CD4-positive, CD25-positive, alpha-beta regulatory T cell (primary cell): ENCODE results near the gene TRPC6. TPM values are rescaled to one million over a fixed set of nuclear protein-coding genes. Genes with fewer than 3 reads are reported as not detected.

Experiments used
- ATAC-seq, 2 donors: fragments of 150-1000 bp; cut with Tn5 transposase; one replicate each; pipeline ENCODE4 v1.10.0; 2021; ENCODE audit warnings: low read depth in 2 of 2, moderate number of reproducible peaks in 2 of 2, moderate library complexity in 1 of 2
- DNase-seq, 3 donors: peaks; one replicate each; pipeline versions ENCODE4 v3.0.0 to v3.0.0-alpha.2; 2012 to 2022; ENCODE audit warnings: mixed read lengths in 1 of 3
- H3K27ac ChIP-seq: one replicate; pipeline ENCODE4 v1.7.0; 2013; ENCODE audit warnings: mild to moderate bottlenecking, low read length; ENCODE audit not compliant: insufficient read depth, poor library complexity, severe bottlenecking
- H3K27me3 ChIP-seq: one replicate; pipeline ENCODE4 v1.7.0; 2013; ENCODE audit warnings: low read length; ENCODE audit not compliant: control insufficient read depth, insufficient read depth
- H3K36me3 ChIP-seq: one replicate; pipeline ENCODE4 v1.7.0; 2013; ENCODE audit warnings: mild to moderate bottlenecking, low read length, moderate library complexity; ENCODE audit not compliant: control insufficient read depth, insufficient read depth
- H3K4me1 ChIP-seq: 2 replicates; pipeline ENCODE4 v1.7.0; 2013; ENCODE audit warnings: mild to moderate bottlenecking, low read length; ENCODE audit not compliant: insufficient read depth, control insufficient read depth, poor library complexity, severe bottlenecking
- H3K4me3 ChIP-seq: one replicate; pipeline ENCODE4 v1.7.0; 2013; ENCODE audit warnings: low read depth, mild to moderate bottlenecking, low read length, moderate library complexity
- H3K9me3 ChIP-seq, 2 experiments: 1 replicate in 1 of 2; 2 replicates in 1 of 2; pipeline ENCODE4 v1.7.0; 2013; ENCODE audit warnings: low read length in 2 of 2, mild to moderate bottlenecking in 1 of 2, moderate library complexity in 1 of 2; ENCODE audit not compliant: control insufficient read depth in 2 of 2
- H3K27ac Mint-ChIP-seq, 3 donors: one replicate each; pipeline ENCODE4 v1.8.0; 2020 to 2022; ENCODE audit warnings: mild to moderate bottlenecking in 3 of 3, mixed read lengths in 3 of 3, moderate library complexity in 2 of 3
- H3K27me3 Mint-ChIP-seq: one replicate; pipeline ENCODE4 v1.8.0; 2022; ENCODE audit warnings: mild to moderate bottlenecking, mixed read lengths
- H3K36me3 Mint-ChIP-seq: one replicate; pipeline ENCODE4 v1.8.0; 2020; ENCODE audit warnings: mixed read lengths
- H3K4me1 Mint-ChIP-seq, 4 donors: one replicate each; pipeline ENCODE4 v1.8.0; 2020 to 2022; ENCODE audit warnings: mixed read lengths in 4 of 4, mild to moderate bottlenecking in 1 of 4
- H3K4me3 Mint-ChIP-seq, 4 donors: one replicate each; pipeline ENCODE4 v1.8.0; 2020 to 2022; ENCODE audit warnings: mild to moderate bottlenecking in 4 of 4, mixed read lengths in 4 of 4, moderate library complexity in 3 of 4
- H3K9me3 Mint-ChIP-seq, 7 donors: one replicate each; pipeline ENCODE4 v1.8.0; 2020 to 2022; ENCODE audit warnings: mixed read lengths in 7 of 7, mild to moderate bottlenecking in 3 of 7, moderate library complexity in 2 of 7
- polyA plus RNA-seq, 4 donors: library from polyadenylated mRNA; unstranded; fragments of 300-500 nt; fragmentation: Illumina TruSeq; gene quantifications; one replicate each; pipeline ENCODE4 v1.2.3, GENCODE V29; 2021
- total RNA-seq: library from RNA; stranded (reverse); gene quantifications from one replicate; pipeline ENCODE4 v1.2.3, GENCODE V29; 2022

TRPC6 gene
- total and polyA plus RNA-seq, 5 donors from 2014 or later: not detected

DNA sequence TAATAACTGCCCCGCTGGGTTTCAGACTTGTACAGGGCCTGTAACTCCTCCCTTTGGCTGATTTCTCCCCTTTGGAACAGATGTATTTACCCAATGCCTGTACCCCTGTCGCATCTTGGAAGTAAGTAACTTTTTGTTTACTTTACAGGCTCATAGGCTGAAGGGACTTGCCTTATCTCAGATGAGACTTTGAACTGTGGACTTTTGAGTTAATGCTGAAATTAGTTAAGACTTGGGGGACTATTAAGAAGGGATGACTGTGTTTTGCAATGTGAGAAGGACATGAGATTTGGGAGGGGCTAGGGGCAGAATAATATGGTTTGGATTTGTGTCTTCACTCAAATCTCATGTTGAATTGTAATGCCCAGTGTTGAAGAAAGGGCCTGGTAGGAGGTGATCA is 62.0 kb downstream of the TRPC6 start:
- DNase-seq: no peak
- ATAC-seq: no peak
- no peaks in the 10 kb centered on the region for H3K4me1 Mint-ChIP-seq
- Histone ChIP-seq H3K36me3 (no peaks in the 10 kb centered on the region), H3K9me3 (no peaks in the 10 kb centered on the region), H3K4me1 (no peaks in the 10 kb centered on the region), H3K4me3 (no peak overlapping the region), H3K27ac (no peak overlapping the region), H3K27me3 (no peaks in the 10 kb centered on the region)
- no peak overlapping the region for H3K27ac Mint-ChIP-seq
- H3K4me3 Mint-ChIP-seq: no peak overlapping the region
- no peaks in the 10 kb centered on the region for H3K36me3 Mint-ChIP-seq
- peaks cover 6 to 26% (median 10%) of the 10 kb centered on the region in 7 donors for H3K9me3 Mint-ChIP-seq
- no peaks in the 10 kb centered on the region for H3K27me3 Mint-ChIP-seq

DNA sequence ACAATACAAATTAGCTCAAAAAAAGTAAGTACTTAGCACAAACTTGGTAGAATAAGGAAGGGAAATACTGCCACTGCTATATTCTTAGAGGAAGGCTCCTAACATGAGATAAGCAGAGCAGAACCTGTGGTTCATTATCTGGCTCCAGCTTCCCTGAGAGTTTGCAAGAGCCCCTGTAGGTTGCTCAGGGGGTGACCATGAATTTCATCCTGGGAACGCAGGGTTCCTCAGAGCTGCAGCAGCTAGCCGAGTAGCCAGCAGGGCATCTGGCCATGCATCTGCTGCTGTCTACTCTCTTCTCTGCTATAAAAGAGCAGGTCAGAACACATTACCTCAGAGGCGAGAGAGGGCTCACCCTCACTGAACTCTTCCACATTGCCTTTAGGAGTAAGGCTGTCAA is 67.3 kb downstream of the TRPC6 start:
- Histone ChIP-seq H3K9me3 (no peaks in the 10 kb centered on the region), H3K27me3 (no peaks in the 10 kb centered on the region), H3K4me3 (no peak overlapping the region), H3K4me1 (no peaks in the 10 kb centered on the region), H3K27ac (no peak overlapping the region), H3K36me3 (no peaks in the 10 kb centered on the region)
- Mint-ChIP-seq H3K27ac (no peak overlapping the region), H3K27me3 (no peaks in the 10 kb centered on the region), H3K4me1 (no peaks in the 10 kb centered on the region), H3K4me3 (no peak overlapping the region), H3K9me3 (peaks cover 3 to 25% (median 10%) of the 10 kb centered on the region in 7 donors), H3K36me3 (no peaks in the 10 kb centered on the region)
- ATAC-seq: no peak
- no peak for DNase-seq

DNA sequence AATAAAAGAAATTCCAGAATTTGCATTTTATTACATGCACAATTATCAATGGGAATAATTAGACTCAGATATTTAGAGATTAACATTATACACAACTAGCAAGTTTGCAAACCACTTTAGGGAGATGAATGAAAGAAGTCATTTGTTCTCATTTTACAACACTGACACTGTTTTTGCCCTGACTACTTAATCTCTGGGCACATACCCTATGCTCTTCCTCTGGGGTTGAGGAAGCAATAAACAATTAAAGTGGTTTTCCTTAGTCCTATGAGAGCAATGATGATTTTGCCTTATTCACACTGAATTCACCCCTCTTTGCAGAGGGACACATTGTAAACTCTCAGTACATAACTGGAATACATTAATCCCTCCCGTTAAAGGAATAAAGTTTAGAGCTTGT is 72.7 kb downstream of the TRPC6 start:
- no peaks in the 10 kb centered on the region for H3K27me3 Mint-ChIP-seq

DNA sequence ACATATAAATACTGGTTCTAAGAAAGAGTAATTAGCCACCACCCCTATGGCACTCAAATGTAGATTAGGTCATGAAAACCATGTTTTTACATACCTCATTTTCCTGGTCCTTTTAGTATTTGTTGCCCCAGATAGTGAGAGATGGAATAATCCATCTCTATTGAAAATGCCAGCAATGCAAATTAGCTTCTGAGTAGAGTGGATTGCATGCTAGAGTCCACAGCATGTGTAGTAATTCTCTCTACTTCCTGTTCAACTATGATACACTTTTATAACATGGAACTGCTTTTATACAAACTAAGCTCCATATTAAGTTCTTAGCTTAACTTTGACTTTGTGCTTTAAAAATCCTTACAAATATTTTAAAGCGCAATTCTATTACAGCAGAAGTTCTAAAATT is 73.2 kb downstream of the TRPC6 start:
- Histone ChIP-seq H3K36me3 (no peaks in the 10 kb centered on the region), H3K27me3 (no peaks in the 10 kb centered on the region), H3K4me1 (no peaks in the 10 kb centered on the region), H3K4me3 (no peak overlapping the region), H3K27ac (no peak overlapping the region), H3K9me3 (peaks cover 0 to 3% of the 10 kb centered on the region in 2 experiments)
- no peak for DNase-seq
- peaks cover 0 to 19% (median 5%) of the 10 kb centered on the region in 7 donors for H3K9me3 Mint-ChIP-seq
- no peak overlapping the region for H3K27ac Mint-ChIP-seq
- H3K36me3 Mint-ChIP-seq: no peaks in the 10 kb centered on the region
- no peak for ATAC-seq
- H3K27me3 Mint-ChIP-seq: no peaks in the 10 kb centered on the region
- no peak overlapping the region for H3K4me3 Mint-ChIP-seq
- H3K4me1 Mint-ChIP-seq: no peaks in the 10 kb centered on the region

More for the DNA sequence above, 72.7 kb downstream of the TRPC6 start:
- H3K9me3 ChIP-seq: peaks cover 0 to 3% of the 10 kb centered on the region in 2 experiments
- H3K36me3 Mint-ChIP-seq: no peaks in the 10 kb centered on the region
- H3K4me1 Mint-ChIP-seq: no peaks in the 10 kb centered on the region
- DNase-seq (no peak), ATAC-seq (no peak)
- H3K4me3 Mint-ChIP-seq: no peak overlapping the region
- H3K4me3 ChIP-seq: no peak overlapping the region
- H3K9me3 Mint-ChIP-seq: peaks cover 0 to 19% (median 5%) of the 10 kb centered on the region in 7 donors
- no peak overlapping the region for H3K27ac ChIP-seq
- H3K36me3 ChIP-seq: no peaks in the 10 kb centered on the region
- H3K27ac Mint-ChIP-seq: no peak overlapping the region
- H3K4me1 ChIP-seq: no peaks in the 10 kb centered on the region
- no peaks in the 10 kb centered on the region for H3K27me3 ChIP-seq

DNA sequence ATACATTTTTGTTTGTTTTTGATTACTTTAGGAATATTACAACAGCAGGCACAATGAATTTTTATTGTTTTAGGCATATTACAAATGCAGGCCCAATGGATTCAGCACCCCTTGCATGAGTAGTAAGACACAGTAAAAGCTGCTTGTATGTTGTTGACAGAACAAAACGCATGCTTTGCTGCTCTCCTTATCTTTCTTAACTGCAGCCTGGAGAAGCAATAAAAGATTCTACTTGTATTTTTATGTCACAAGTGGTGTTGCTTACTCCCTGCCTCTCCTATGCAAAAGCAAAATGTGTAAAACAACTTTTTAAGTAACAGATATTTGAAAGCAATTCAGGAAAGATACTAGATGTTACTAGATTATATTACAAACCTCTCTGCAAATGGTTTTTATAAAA is 73.9 kb downstream of the TRPC6 start:
- H3K27me3 Mint-ChIP-seq: no peaks in the 10 kb centered on the region
- H3K4me3 Mint-ChIP-seq: no peak overlapping the region
- Histone ChIP-seq H3K36me3 (no peaks in the 10 kb centered on the region), H3K4me3 (no peak overlapping the region), H3K4me1 (no peaks in the 10 kb centered on the region), H3K27ac (no peak overlapping the region), H3K27me3 (no peaks in the 10 kb centered on the region), H3K9me3 (peaks cover 0 to 3% of the 10 kb centered on the region in 2 experiments)
- no peaks in the 10 kb centered on the region for H3K36me3 Mint-ChIP-seq
- ATAC-seq (no peak), DNase-seq (no peak)
- peaks cover 0 to 19% (median 5%) of the 10 kb centered on the region in 7 donors for H3K9me3 Mint-ChIP-seq
- H3K27ac Mint-ChIP-seq: no peak overlapping the region
- H3K4me1 Mint-ChIP-seq: no peaks in the 10 kb centered on the region

DNA sequence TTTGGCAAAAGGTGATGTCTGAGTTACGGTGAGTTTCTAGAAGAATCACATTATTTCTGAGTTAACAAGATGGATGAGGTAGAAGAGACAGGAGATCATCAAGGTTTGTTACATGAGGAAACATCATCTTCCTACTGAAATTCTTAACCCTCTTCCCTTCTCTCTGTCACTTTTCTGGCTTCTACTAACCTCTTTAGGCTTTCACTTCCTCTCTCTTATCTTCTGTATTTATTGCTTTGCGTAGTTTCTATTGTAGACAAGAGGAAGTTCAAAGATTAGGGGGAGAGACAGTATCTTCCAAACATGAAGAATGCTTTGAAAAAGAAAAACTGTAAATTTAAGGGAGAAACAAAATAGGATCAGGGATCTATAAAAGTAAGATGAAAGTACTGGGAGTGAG is 75.4 kb downstream of the TRPC6 start:
- peaks cover 0 to 12% (median 6%) of the 10 kb centered on the region in 7 donors for H3K9me3 Mint-ChIP-seq
- no peak for DNase-seq
- ATAC-seq: no peak

DNA sequence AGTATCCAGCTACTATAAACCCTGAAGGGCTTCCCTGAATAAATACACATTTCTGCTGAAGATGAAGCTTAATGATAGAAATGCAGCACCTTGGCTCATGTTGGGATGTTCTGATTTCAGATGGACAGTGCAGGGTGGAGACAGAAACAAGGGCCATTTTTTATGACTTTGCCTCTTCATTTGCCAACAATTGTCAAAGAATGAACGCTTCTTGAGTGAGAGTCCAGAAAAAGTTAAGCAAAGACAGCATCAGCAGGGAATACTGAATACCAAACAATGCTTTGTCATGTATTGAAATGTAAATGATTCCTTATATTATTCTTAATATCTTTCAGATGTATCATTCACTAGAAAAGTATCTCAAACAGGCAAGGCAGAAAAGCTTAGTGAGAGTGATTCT is 84.9 kb downstream of the TRPC6 start:
- H3K27me3 Mint-ChIP-seq: no peaks in the 10 kb centered on the region
- no peak overlapping the region for H3K4me3 Mint-ChIP-seq

More for the DNA sequence above, 75.4 kb downstream of the TRPC6 start:
- Mint-ChIP-seq H3K27me3 (no peaks in the 10 kb centered on the region), H3K4me1 (no peaks in the 10 kb centered on the region), H3K4me3 (no peak overlapping the region), H3K27ac (no peak overlapping the region), H3K36me3 (no peaks in the 10 kb centered on the region)
- peaks cover 0 to 3% of the 10 kb centered on the region in 2 experiments for H3K9me3 ChIP-seq
- H3K36me3 ChIP-seq: no peaks in the 10 kb centered on the region
- no peaks in the 10 kb centered on the region for H3K4me1 ChIP-seq
- no peak overlapping the region for H3K4me3 ChIP-seq
- no peak overlapping the region for H3K27ac ChIP-seq
- H3K27me3 ChIP-seq: no peaks in the 10 kb centered on the region

DNA sequence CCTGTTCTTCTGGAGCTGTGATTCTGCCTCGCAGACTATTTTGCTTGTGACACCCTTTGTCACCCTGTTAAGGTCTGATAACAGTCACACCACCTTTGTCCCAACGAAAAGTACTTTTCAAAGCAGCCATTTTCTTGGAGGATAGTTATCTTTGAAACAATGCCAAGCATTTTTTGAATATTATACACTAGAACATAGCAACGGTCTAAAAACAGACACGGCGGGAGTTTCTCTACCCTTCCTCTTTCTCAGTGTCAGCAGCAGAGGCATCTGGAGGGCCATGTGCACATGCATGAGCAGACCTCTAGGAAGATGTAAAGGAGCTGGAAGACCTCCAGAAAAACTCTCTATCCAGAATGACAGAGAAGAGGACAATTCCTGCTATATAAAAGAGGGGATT is 86.5 kb downstream of the TRPC6 start:
- no peaks in the 10 kb centered on the region for H3K4me1 Mint-ChIP-seq

More for the DNA sequence above, 84.9 kb downstream of the TRPC6 start:
- no peak overlapping the region for H3K4me3 ChIP-seq
- H3K36me3 Mint-ChIP-seq: no peaks in the 10 kb centered on the region
- ATAC-seq (no peak), DNase-seq (no peak)
- no peaks in the 10 kb centered on the region for H3K9me3 ChIP-seq
- no peaks in the 10 kb centered on the region for H3K36me3 ChIP-seq
- no peaks in the 10 kb centered on the region for H3K4me1 ChIP-seq
- no peaks in the 10 kb centered on the region for H3K27me3 ChIP-seq
- H3K9me3 Mint-ChIP-seq: peaks cover 0 to 3% (median 1%) of the 10 kb centered on the region in 7 donors
- H3K27ac ChIP-seq: no peak overlapping the region
- H3K27ac Mint-ChIP-seq: no peak overlapping the region
- H3K4me1 Mint-ChIP-seq: no peaks in the 10 kb centered on the region

More for the DNA sequence above, 86.5 kb downstream of the TRPC6 start:
- Mint-ChIP-seq H3K9me3 (peaks cover 0 to 4% (median 3%) of the 10 kb centered on the region in 7 donors), H3K27ac (peak overlapping the region in 1 of 3 donors; percentile 10), H3K36me3 (no peaks in the 10 kb centered on the region), H3K27me3 (no peaks in the 10 kb centered on the region), H3K4me3 (no peak overlapping the region)
- no peak overlapping the region for H3K27ac ChIP-seq
- H3K4me1 ChIP-seq: no peaks in the 10 kb centered on the region
- H3K4me3 ChIP-seq: no peak overlapping the region
- DNase-seq (no peak), ATAC-seq (no peak)
- H3K9me3 ChIP-seq: no peaks in the 10 kb centered on the region
- H3K27me3 ChIP-seq: no peaks in the 10 kb centered on the region
- H3K36me3 ChIP-seq: no peaks in the 10 kb centered on the region
